Fibroblast of villous mesenchyme (primary cell): ENCODE results near the gene IGSF9B. TPM values are rescaled to one million over a fixed set of nuclear protein-coding genes. Genes with fewer than 3 reads are reported as not detected.

ENCODE experiments used
- DNase-seq: peaks from one replicate; pipeline ENCODE4 v3.0.0-alpha.2; 2010; ENCODE audit warnings: low read depth
- H3K4me3 ChIP-seq: 2 replicates; pipeline ENCODE4 v1.5.1; 2011; ENCODE audit warnings: low read depth, mild to moderate bottlenecking, low read length
- CTCF ChIP-seq: IDR thresholded peaks from 2 replicates; pipeline ENCODE4 v1.5.1; 2012; ENCODE audit warnings: low read depth, mild to moderate bottlenecking, low read length; ENCODE audit not compliant: insufficient read depth
- total RNA-seq: library from RNA; depleted of rRNA; stranded (reverse); fragments of >200 nt; gene quantifications from 2 replicates; pipeline ENCODE4 v1.2.3, GENCODE V29; 2012

The IGSF9B gene
- total RNA-seq, 1 donor, result under 0.01 TPM

- no peak for TF ChIP-seq CTCF
- no peak for DNase-seq
- H3K4me3 ChIP-seq, result no peak overlapping the region
Measured at GRCh38 chr11:133955945-133956421, 785 bp downstream of the IGSF9B start.

- TF ChIP-seq CTCF, result no peak
- DNase-seq, result no peak
- no peak overlapping the region for H3K4me3 ChIP-seq
Measured at GRCh38 chr11:133955081-133955891, 1.5 kb downstream of the IGSF9B start.

- no peak overlapping the region for H3K4me3 ChIP-seq
- no peak for DNase-seq
- TF ChIP-seq CTCF, result no peak
Measured at GRCh38 chr11:133953999-133954398, 2.8 kb downstream of the IGSF9B start.

DNA sequence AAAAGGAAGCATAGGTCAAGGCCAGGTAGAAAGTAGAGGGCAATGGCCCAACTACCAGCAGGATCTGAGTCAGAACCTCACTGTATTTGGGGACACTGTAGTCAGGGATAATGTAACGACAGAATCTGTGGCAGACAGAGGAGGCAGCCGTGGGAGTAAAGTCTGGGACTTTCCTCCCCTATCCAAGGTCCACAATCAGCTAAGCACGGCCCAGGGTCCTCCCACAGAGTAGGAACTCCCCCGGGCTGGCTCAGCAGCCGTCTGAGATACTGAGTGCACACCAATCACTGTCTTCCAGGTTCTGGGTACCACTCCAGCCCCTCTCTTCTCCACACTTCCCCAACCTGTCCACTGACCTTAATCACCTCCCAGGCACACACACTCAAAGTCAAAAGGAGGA, 3.2 kb downstream of the IGSF9B start:
- no peak for DNase-seq
- no peak for TF ChIP-seq CTCF
- no peak overlapping the region for H3K4me3 ChIP-seq

- no peak for DNase-seq
- no peak for TF ChIP-seq CTCF
- no peak overlapping the region for H3K4me3 ChIP-seq
Measured at GRCh38 chr11:133952199-133953190, 4.3 kb downstream of the IGSF9B start.

- DNase-seq, result peak; percentile 24
- H3K4me3 ChIP-seq, result no peak overlapping the region
- TF ChIP-seq CTCF, result no peak
Measured at GRCh38 chr11:133951327-133952198, 5.2 kb downstream of the IGSF9B start.
